Measurements from ENCODE around the gene CCL13.

DNA sequence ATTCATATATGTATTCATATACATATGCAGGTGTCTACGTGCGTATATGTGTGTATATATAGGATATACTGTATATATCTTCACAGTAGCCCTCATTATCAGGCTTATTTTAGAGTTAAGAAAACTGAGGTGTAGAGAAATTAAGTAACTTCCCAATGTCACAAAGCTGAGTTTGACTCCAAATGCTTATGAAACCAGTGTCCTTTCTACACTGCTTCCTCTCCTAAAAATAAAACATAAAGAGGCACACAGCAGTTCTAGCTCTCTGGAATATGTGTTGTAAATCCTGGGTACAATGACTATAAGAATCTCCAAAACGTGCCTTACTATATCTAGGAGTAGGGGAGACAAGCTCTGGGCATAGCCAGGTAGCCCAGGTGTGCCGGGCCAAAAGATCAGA, 46.7 kb downstream of the CCL13 start:
- TF ChIP-seq POLR2A (IDR thresholded peaks at IDR 0.05; ENCODE audit: low read length): no peak
- no peak for TF ChIP-seq GATA1 (IDR thresholded peaks at IDR 0.05; ENCODE audit: low read depth, low read length)
